Mesenchymal stem cell (in vitro differentiated cells and primary cell): ENCODE data around the gene TLE3.

ENCODE experiments used
- DNase-seq: peaks from one replicate; pipeline ENCODE4 v3.0.0-alpha.2; 2013
- H2AFZ ChIP-seq: one replicate; pipeline ENCODE4 v1.6.1; 2013; ENCODE audit warnings: low read depth, mild to moderate bottlenecking, control low read depth, inconsistent platforms, low read length, moderate library complexity
- H2AK5ac ChIP-seq: 2 replicates; pipeline ENCODE4 v1.6.1; 2013; ENCODE audit warnings: low read length, moderate library complexity, mild to moderate bottlenecking, inconsistent platforms; ENCODE audit not compliant: severe bottlenecking
- H2BK120ac ChIP-seq: one replicate; pipeline ENCODE4 v1.6.1; 2013; ENCODE audit warnings: low read depth, mild to moderate bottlenecking, inconsistent platforms, low read length, moderate library complexity
- H2BK12ac ChIP-seq, 2 experiments: one replicate each; pipeline ENCODE4 v1.6.1; 2013; ENCODE audit warnings: inconsistent platforms in 2 of 2, low read length in 2 of 2, mild to moderate bottlenecking in 2 of 2, moderate library complexity in 2 of 2, control low read depth in 1 of 2
- H2BK15ac ChIP-seq: one replicate; pipeline ENCODE4 v1.6.1; 2013; ENCODE audit warnings: mild to moderate bottlenecking, low read depth, inconsistent platforms; ENCODE audit not compliant: poor library complexity, severe bottlenecking
- H2BK5ac ChIP-seq: 2 replicates; pipeline ENCODE4 v1.6.1; 2013; ENCODE audit warnings: low read depth, mild to moderate bottlenecking, low read length, control low read depth, inconsistent platforms; ENCODE audit not compliant: poor library complexity, severe bottlenecking
- H3K14ac ChIP-seq, 2 experiments: one replicate each; pipeline ENCODE4 v1.6.1; 2013; ENCODE audit warnings: inconsistent platforms in 2 of 2, low read length in 2 of 2, control low read depth in 1 of 2, mild to moderate bottlenecking in 1 of 2, moderate library complexity in 1 of 2
- H3K18ac ChIP-seq, 2 experiments: one replicate each; pipeline ENCODE4 v1.6.1; 2013; ENCODE audit warnings: inconsistent platforms in 2 of 2, low read length in 2 of 2, control low read depth in 1 of 2, low read depth in 1 of 2, mild to moderate bottlenecking in 1 of 2
- H3K23ac ChIP-seq, 2 experiments: one replicate each; pipeline ENCODE4 v1.6.1; 2013; ENCODE audit warnings: inconsistent platforms in 2 of 2, low read length in 2 of 2, mild to moderate bottlenecking in 2 of 2, moderate library complexity in 2 of 2, control low read depth in 1 of 2
- H3K27ac ChIP-seq: 2 replicates; pipeline ENCODE4 v1.5.1; 2013; ENCODE audit warnings: mild to moderate bottlenecking, moderate library complexity, low read length, control low read depth, inconsistent platforms; ENCODE audit not compliant: poor library complexity, severe bottlenecking
- H3K27me3 ChIP-seq, 2 experiments: 2 replicates each; pipeline versions ENCODE4 v1.6.1 to v1.7.0; 2013; ENCODE audit warnings: low read length in 2 of 2, mild to moderate bottlenecking in 2 of 2, moderate library complexity in 2 of 2, control low read depth in 1 of 2, inconsistent platforms in 1 of 2; ENCODE audit not compliant: control insufficient read depth in 1 of 2, insufficient read depth in 1 of 2
- H3K36me3 ChIP-seq, 2 experiments: 2 replicates each; pipeline versions ENCODE4 v1.6.1 to v1.7.0; 2013; ENCODE audit warnings: low read length in 2 of 2, control low read depth in 1 of 2, inconsistent platforms in 1 of 2, low read depth in 1 of 2, mild to moderate bottlenecking in 1 of 2; ENCODE audit not compliant: insufficient read depth in 2 of 2, control insufficient read depth in 1 of 2
- H3K4ac ChIP-seq, 2 experiments: one replicate each; pipeline ENCODE4 v1.6.1; 2013; ENCODE audit warnings: inconsistent platforms in 2 of 2, low read length in 2 of 2, mild to moderate bottlenecking in 2 of 2, moderate library complexity in 2 of 2, control low read depth in 1 of 2, low read depth in 1 of 2
- H3K4me1 ChIP-seq: 2 replicates; pipeline ENCODE4 v1.6.1; 2013; ENCODE audit warnings: low read depth, low read length, control low read depth; ENCODE audit not compliant: control insufficient read depth, insufficient read depth
- H3K4me2 ChIP-seq: 2 replicates; pipeline ENCODE4 v1.6.1; 2013; ENCODE audit warnings: low read length, mild to moderate bottlenecking, inconsistent platforms; ENCODE audit not compliant: poor library complexity, severe bottlenecking
- H3K4me3 ChIP-seq, 2 experiments: 2 replicates each; pipeline versions ENCODE4 v1.5.1 to v1.7.0; 2013; ENCODE audit warnings: low read length in 2 of 2, mild to moderate bottlenecking in 2 of 2, control low read depth in 1 of 2, low read depth in 1 of 2; ENCODE audit not compliant: insufficient read depth in 1 of 2
- H3K79me1 ChIP-seq: replicated peaks from 2 replicates; pipeline ENCODE4 v1.6.1; 2013; ENCODE audit warnings: mild to moderate bottlenecking, control low read depth, low read length, inconsistent platforms; ENCODE audit not compliant: poor library complexity, severe bottlenecking
- H3K9ac ChIP-seq: 2 replicates; pipeline ENCODE4 v1.7.0; 2013; ENCODE audit warnings: mild to moderate bottlenecking, low read length, moderate library complexity
- H3K9me3 ChIP-seq: 2 replicates; pipeline ENCODE4 v1.7.0; 2013; ENCODE audit warnings: mild to moderate bottlenecking, low read length; ENCODE audit not compliant: control insufficient read depth
- H4K8ac ChIP-seq: one replicate; pipeline ENCODE4 v1.6.1; 2013; ENCODE audit warnings: inconsistent platforms, mild to moderate bottlenecking, low read length, moderate library complexity
- H4K91ac ChIP-seq: one replicate; pipeline ENCODE4 v1.6.1; 2013; ENCODE audit warnings: mild to moderate bottlenecking, low read length, inconsistent platforms
- WGBS: methylation state at CpG from one replicate; pipeline ENCODE4 v1.1.7; 2013; ENCODE audit warnings: mixed read lengths; 5-methylcytosine and 5-hydroxymethylcytosine counted together

TLE3 gene

GRCh38 chr15:70095408-70096214 lies 2.1 kb downstream of the TLE3 start:
- peaks cover 38% of the 10 kb centered on the region for H3K79me1 ChIP-seq
- peak overlapping the region; percentile 89 for H2BK15ac ChIP-seq
- H3K27me3 ChIP-seq, result no peaks in the 10 kb centered on the region
- peak overlapping the region; percentile 97 for H3K4me2 ChIP-seq
- peaks cover 16% of the 10 kb centered on the region for H3K4me1 ChIP-seq
- peaks cover 12 to 34% of the 10 kb centered on the region in 2 experiments for H3K36me3 ChIP-seq
- H3K4me3 ChIP-seq, result peak overlapping the region; percentile 79 to 94
- H2AFZ ChIP-seq, result no peak overlapping the region
- H4K8ac ChIP-seq, result peak overlapping the region; percentile 84
- H2BK5ac ChIP-seq, result no peak overlapping the region
- peak overlapping the region; percentile 92 for H3K9ac ChIP-seq
- DNase-seq, result peak; percentile 14
- peak overlapping the region; percentile 23 to 59 for H2BK12ac ChIP-seq
- peak overlapping the region; percentile 13 to 92 for H3K14ac ChIP-seq
- WGBS, result 1% methylated on average over 62 of the region's 66 CpGs
- H3K27ac ChIP-seq, result no peak overlapping the region
- H3K4ac ChIP-seq, result peak overlapping the region; percentile 51 to 87
- H2BK120ac ChIP-seq, result peak overlapping the region; percentile 96
- peak overlapping the region; percentile 94 for H3K18ac ChIP-seq
- no peaks in the 10 kb centered on the region for H3K9me3 ChIP-seq
- no peak overlapping the region for H2AK5ac ChIP-seq
- peak overlapping the region in 1 of 2 experiments; percentile 79 for H3K23ac ChIP-seq
- peak overlapping the region; percentile 86 for H4K91ac ChIP-seq

- Histone ChIP-seq H3K36me3 (peaks cover 14 to 42% of the 10 kb centered on the region in 2 experiments), H3K4me2 (peak overlapping the region; percentile 97), H3K4ac (peak overlapping the region in 1 of 2 experiments; percentile 19), H3K18ac (peak overlapping the region; percentile 61 to 94), H3K9ac (peak overlapping the region; percentile 92), H3K27ac (no peak overlapping the region), H2AFZ (no peak overlapping the region), H3K4me1 (peaks cover 13% of the 10 kb centered on the region), H3K4me3 (peak overlapping the region; percentile 41 to 94), H2BK12ac (peak overlapping the region; percentile 6 to 11), H2BK15ac (peak overlapping the region; percentile 80), H3K9me3 (no peaks in the 10 kb centered on the region), H2AK5ac (no peak overlapping the region), H3K27me3 (no peaks in the 10 kb centered on the region), H3K79me1 (peaks cover 45% of the 10 kb centered on the region), H2BK120ac (peak overlapping the region; percentile 96), H4K91ac (peak overlapping the region; percentile 61), H2BK5ac (no peak overlapping the region), H3K14ac (peak overlapping the region in 1 of 2 experiments; percentile 92), H3K23ac (no peak overlapping the region), H4K8ac (no peak overlapping the region)
- peak; percentile 61 for DNase-seq
- WGBS, result 0% methylated on average over 4 of the region's 8 CpGs
Observed at GRCh38 chr15:70094690-70095311, 2.9 kb downstream of the TLE3 start.

- H3K36me3 ChIP-seq, result peaks cover 14 to 46% of the 10 kb centered on the region in 2 experiments
- WGBS, result 42% methylated on average over 9 of the region's 11 CpGs
Observed at GRCh38 chr15:70093481-70094319, 4.0 kb downstream of the TLE3 start.

More at GRCh38 chr15:70093481-70094319, 4.0 kb downstream of the TLE3 start:
- peak overlapping the region; percentile 45 for H4K8ac ChIP-seq
- H3K18ac ChIP-seq, result peak overlapping the region in 1 of 2 experiments; percentile 4
- peak overlapping the region in 1 of 2 experiments; percentile 94 for H3K4me3 ChIP-seq
- H4K91ac ChIP-seq, result no peak overlapping the region
- H3K4me1 ChIP-seq, result peaks cover 17% of the 10 kb centered on the region
- no peak overlapping the region for H3K23ac ChIP-seq
- no peak overlapping the region for H3K4ac ChIP-seq
- H3K4me2 ChIP-seq, result no peak overlapping the region
- no peak overlapping the region for H3K27ac ChIP-seq
- no peak overlapping the region for H2AK5ac ChIP-seq
- H3K79me1 ChIP-seq, result peaks cover 48% of the 10 kb centered on the region
- no peak overlapping the region for H2BK5ac ChIP-seq
- H3K27me3 ChIP-seq, result no peaks in the 10 kb centered on the region
- H2AFZ ChIP-seq, result no peak overlapping the region
- H2BK15ac ChIP-seq, result no peak overlapping the region
- no peaks in the 10 kb centered on the region for H3K9me3 ChIP-seq
- no peak overlapping the region for H2BK120ac ChIP-seq
- peak; percentile 12 for DNase-seq
- H3K9ac ChIP-seq, result peak overlapping the region; percentile 92
- H2BK12ac ChIP-seq, result peak overlapping the region in 1 of 2 experiments; percentile 18
- no peak overlapping the region for H3K14ac ChIP-seq
